SK-N-SH (cell line): Measurements from ENCODE around the gene BIRC6. TPM values are rescaled to one million over a fixed set of nuclear protein-coding genes. Genes with fewer than 3 reads are reported as not detected.

Experiments
- CTCF ChIA-PET: fragments of 300-600, 350-600 bp; formaldehyde crosslinking; extraction: SDS; loops from one replicate; lab custom pipeline; 2021; lab: Yijun Ruan, JAX
- POLR2A ChIA-PET: fragments of 350-600 bp; sonication (Branson Sonifier 250); formaldehyde crosslinking; extraction: SDS; loops from one replicate; lab custom pipeline; 2020; ENCODE audit warnings: antibody characterized with exemption, inconsistent platforms; lab: Yijun Ruan, JAX
- DNase-seq: peaks from one replicate; pipeline ENCODE4 v3.0.0; 2012
- H2AFZ ChIP-seq: fragments of 200-600 bp; sonication (generic); 2 replicates; pipeline ENCODE4 v1.8.1; 2016; ENCODE audit warnings: antibody characterized with exemption, mild to moderate bottlenecking, low read depth
- H3F3A ChIP-seq: fragments of 200-600 bp; sonication (generic); replicated peaks from 2 replicates; pipeline ENCODE3; 2016; ENCODE audit warnings: antibody characterized with exemption, mild to moderate bottlenecking; ENCODE audit not compliant: insufficient read depth
- H3K27ac ChIP-seq, 2 experiments: fragments of 200-500 bp in 1 of 2; fragments of 200-600 bp in 1 of 2; sonication (Bioruptor generic) in 1 of 2; sonication (generic), shearing (Covaris generic) in 1 of 2; 2 replicates each; pipeline versions ENCODE4 v1.5.1 to v1.6.1; 2014 to 2016; ENCODE audit warnings: low read depth in 2 of 2, inconsistent platforms in 1 of 2, low read length in 1 of 2, mild to moderate bottlenecking in 1 of 2, mixed read lengths in 1 of 2
- H3K27me3 ChIP-seq: fragments of 200-600 bp; sonication (generic), shearing (Covaris generic); 2 replicates; pipeline ENCODE4 v1.6.1; 2016; ENCODE audit warnings: mixed run types; ENCODE audit not compliant: insufficient read depth
- H3K36me3 ChIP-seq, 2 experiments: fragments of 200-500 bp in 1 of 2; fragments of 200-600 bp in 1 of 2; sonication (Bioruptor generic) in 1 of 2; sonication (generic) in 1 of 2; replicated peaks in 1 of 2; 2 replicates each; pipeline versions ENCODE3 to v1.5.1; 2014 to 2016; ENCODE audit warnings: low read length in 1 of 2, mild to moderate bottlenecking in 1 of 2; ENCODE audit not compliant: insufficient read depth in 2 of 2, control insufficient read depth in 1 of 2
- H3K4me1 ChIP-seq, 2 experiments: fragments of 200-500 bp in 1 of 2; fragments of 200-600 bp in 1 of 2; sonication (Bioruptor generic) in 1 of 2; sonication (generic), shearing (Covaris generic) in 1 of 2; 2 replicates each; pipeline versions ENCODE4 v1.5.1 to v1.6.1; 2014 to 2016; ENCODE audit warnings: low read depth in 1 of 2, low read length in 1 of 2, mixed run types in 1 of 2; ENCODE audit not compliant: insufficient read depth in 2 of 2, control insufficient read depth in 1 of 2
- H3K4me2 ChIP-seq: fragments of 200-600 bp; sonication (generic), shearing (Covaris generic); 2 replicates; pipeline ENCODE4 v1.6.1; 2017; ENCODE audit warnings: mixed run types
- H3K4me3 ChIP-seq, 2 experiments: fragments of 200-500 bp in 1 of 2; fragments of 200-600 bp in 1 of 2; sonication (Bioruptor generic) in 1 of 2; sonication (generic), shearing (Covaris generic) in 1 of 2; 2 replicates each; pipeline versions ENCODE4 v1.5.1 to v1.8.1; 2014 to 2016; ENCODE audit warnings: low read depth in 2 of 2, inconsistent platforms in 1 of 2, low read length in 1 of 2, mild to moderate bottlenecking in 1 of 2, mixed read lengths in 1 of 2, moderate library complexity in 1 of 2
- H3K79me2 ChIP-seq: fragments of 200-600 bp; sonication (generic); 2 replicates; pipeline ENCODE4 v1.8.1; 2017; ENCODE audit warnings: mild to moderate bottlenecking; ENCODE audit not compliant: insufficient read depth
- H3K9ac ChIP-seq: fragments of 200-600 bp; sonication (generic); 2 replicates; pipeline ENCODE4 v1.6.1; 2017; ENCODE audit warnings: mixed run types
- H3K9me2 ChIP-seq: fragments of 200-600 bp; sonication (generic); 2 replicates; pipeline ENCODE4 v1.6.1; 2017; ENCODE audit warnings: mixed run types
- H3K9me3 ChIP-seq: fragments of 200-600 bp; sonication (generic); 2 replicates; pipeline ENCODE4 v1.6.1; 2017; ENCODE audit warnings: mixed run types, mild to moderate bottlenecking, moderate library complexity
- H4K20me1 ChIP-seq: fragments of 200-600 bp; sonication (generic); 2 replicates; pipeline ENCODE4 v1.6.1; 2017; ENCODE audit warnings: mild to moderate bottlenecking, mixed run types; ENCODE audit not compliant: insufficient read depth
- FOSL2 ChIP-seq: IDR thresholded peaks from 2 replicates; pipeline ENCODE4 v1.4.0; 2012; ENCODE audit warnings: low read depth, mild to moderate bottlenecking, moderate library complexity, borderline replicate concordance
- FOXM1 ChIP-seq: IDR thresholded peaks from 2 replicates; pipeline ENCODE4 v1.4.0; 2012; ENCODE audit warnings: low read depth, mild to moderate bottlenecking
- GABPA ChIP-seq: IDR thresholded peaks from 2 replicates; pipeline ENCODE4 v1.4.0; 2012; ENCODE audit warnings: low read depth, mild to moderate bottlenecking
- JUND ChIP-seq: IDR thresholded peaks from 2 replicates; pipeline ENCODE4 v1.4.0; 2012
- MEF2A ChIP-seq: IDR thresholded peaks from 2 replicates; pipeline ENCODE4 v1.4.0; 2012; ENCODE audit warnings: low read depth, borderline replicate concordance
- RAD21 ChIP-seq: IDR thresholded peaks from 2 replicates; pipeline ENCODE4 v1.6.1; 2012; ENCODE audit warnings: mild to moderate bottlenecking, low read length
- RCOR1 ChIP-seq: fragments of 150-350 bp; IDR thresholded peaks from 2 replicates; pipeline ENCODE4 v1.6.1; 2017; ENCODE audit warnings: antibody characterized with exemption, low read length
- RXRA ChIP-seq: IDR thresholded peaks from 2 replicates; pipeline ENCODE4 v1.4.0; 2012; ENCODE audit warnings: low read depth, mild to moderate bottlenecking, borderline replicate concordance
- SIN3A ChIP-seq: IDR thresholded peaks from 2 replicates; pipeline ENCODE4 v1.6.1; 2012; ENCODE audit warnings: low read depth, mild to moderate bottlenecking, low read length, moderate library complexity, borderline replicate concordance
- SMC3 ChIP-seq: IDR thresholded peaks from 2 replicates; pipeline ENCODE4 v1.6.1; 2012; ENCODE audit warnings: low read depth, low read length, improper control_type of control experiment
- TCF12 ChIP-seq: IDR thresholded peaks from 2 replicates; pipeline ENCODE4 v1.4.0; 2012
- TEAD4 ChIP-seq: IDR thresholded peaks from 2 replicates; pipeline ENCODE4 v1.4.0; 2012; ENCODE audit warnings: mild to moderate bottlenecking, borderline replicate concordance; ENCODE audit not compliant: insufficient read depth
- WGBS: methylation state at CpG from one replicate; pipeline ENCODE4 v1.1.6; 2017; ENCODE audit warnings: low lambda C conversion rate; 5-methylcytosine and 5-hydroxymethylcytosine counted together
- polyA plus RNA-seq, 3 experiments: library from polyadenylated mRNA; depleted of rRNA; stranded (reverse); fragments of >200 nt; gene quantifications; 2 replicates each; pipeline ENCODE4 v1.2.3, GENCODE V29; 2012
- TF ChIP-seq, protein P1 (sequence below): IDR thresholded peaks from 2 replicates; pipeline ENCODE4 v1.4.0; 2012; ENCODE audit warnings: low read depth
- TF ChIP-seq, protein P2 (sequence below): fragments of 150-350 bp; IDR thresholded peaks from 2 replicates; pipeline ENCODE4 v1.6.1; 2017; ENCODE audit warnings: antibody characterized with exemption, low read length, low read depth, borderline replicate concordance
- TF ChIP-seq, protein P3 (sequence below): IDR thresholded peaks from 2 replicates; pipeline ENCODE4; 2012
- TF ChIP-seq, protein P4 (sequence below): IDR thresholded peaks from 2 replicates; pipeline ENCODE4 v1.4.0; 2012; ENCODE audit warnings: low read depth, borderline replicate concordance
- TF ChIP-seq, protein P5 (sequence below): fragments of 150-350 bp; IDR thresholded peaks from 2 replicates; pipeline ENCODE4 v1.6.1; 2016; ENCODE audit warnings: mild to moderate bottlenecking, low read depth, low read length
- TF ChIP-seq, protein P6 (sequence below): IDR thresholded peaks from 2 replicates; pipeline ENCODE4 v1.6.1; 2012; ENCODE audit warnings: mild to moderate bottlenecking, low read depth, low read length, moderate library complexity
- TF ChIP-seq, protein P7 (sequence below): fragments of 200-600 bp; sonication (generic); IDR thresholded peaks from 2 replicates; pipeline ENCODE4 v1.6.1; 2017; ENCODE audit warnings: antibody characterized with exemption, mild to moderate bottlenecking, moderate library complexity

BIRC6 gene
- polyA plus RNA-seq, 1 of the 3 experiments (the other 2 are of a cell fraction) = 28.9 TPM

DNA sequence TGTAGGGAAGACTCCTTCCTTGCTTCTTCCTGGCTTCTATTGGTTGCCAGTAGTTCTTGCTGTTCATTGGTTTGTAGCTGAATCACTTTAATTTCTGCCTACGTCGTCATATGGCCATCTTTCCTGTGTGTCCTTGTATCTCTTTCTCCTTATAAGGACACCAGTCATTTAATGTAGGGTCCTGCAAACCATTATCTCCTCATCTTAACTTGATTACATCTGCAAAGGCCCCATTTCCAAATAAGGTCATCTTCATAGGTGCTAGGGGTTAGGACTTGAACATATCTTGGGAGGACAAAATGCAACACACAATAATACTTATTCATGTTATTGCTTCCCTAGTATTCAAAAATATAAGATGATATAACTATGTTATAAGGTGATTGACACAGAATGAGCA is 175.5 kb downstream of the BIRC6 start:
- H3K4me2 ChIP-seq = no peak overlapping the region
- no peak overlapping the region for H2AFZ ChIP-seq
- H3K9me3 ChIP-seq = no peaks in the 10 kb centered on the region
- no peaks in the 10 kb centered on the region for H3K4me1 ChIP-seq
- no peak overlapping the region for H3K4me3 ChIP-seq
- H4K20me1 ChIP-seq = no peaks in the 10 kb centered on the region
- WGBS = 96% methylated on average over 2 of the region's 2 CpGs
- H3K9me2 ChIP-seq = no peaks in the 10 kb centered on the region
- peaks cover 58 to 60% of the 10 kb centered on the region in 2 experiments for H3K36me3 ChIP-seq
- H3K27ac ChIP-seq = no peak overlapping the region
- no peak overlapping the region for H3K9ac ChIP-seq
- no peak for DNase-seq
- TF ChIP-seq SMC3 (no peak), TEAD4 (no peak), FOSL2 (no peak), GABPA (no peak), RXRA (no peak), FOXM1 (no peak), SIN3A (no peak), JUND (no peak), RCOR1 (no peak), MEF2A (no peak), TCF12 (no peak), RAD21 (no peak)
- TF ChIP-seq, protein P1, sequence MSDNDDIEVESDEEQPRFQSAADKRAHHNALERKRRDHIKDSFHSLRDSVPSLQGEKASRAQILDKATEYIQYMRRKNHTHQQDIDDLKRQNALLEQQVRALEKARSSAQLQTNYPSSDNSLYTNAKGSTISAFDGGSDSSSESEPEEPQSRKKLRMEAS = no peak
- TF ChIP-seq, protein P2, sequence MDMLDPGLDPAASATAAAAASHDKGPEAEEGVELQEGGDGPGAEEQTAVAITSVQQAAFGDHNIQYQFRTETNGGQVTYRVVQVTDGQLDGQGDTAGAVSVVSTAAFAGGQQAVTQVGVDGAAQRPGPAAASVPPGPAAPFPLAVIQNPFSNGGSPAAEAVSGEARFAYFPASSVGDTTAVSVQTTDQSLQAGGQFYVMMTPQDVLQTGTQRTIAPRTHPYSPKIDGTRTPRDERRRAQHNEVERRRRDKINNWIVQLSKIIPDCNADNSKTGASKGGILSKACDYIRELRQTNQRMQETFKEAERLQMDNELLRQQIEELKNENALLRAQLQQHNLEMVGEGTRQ = no peak
- TF ChIP-seq, protein P3, sequence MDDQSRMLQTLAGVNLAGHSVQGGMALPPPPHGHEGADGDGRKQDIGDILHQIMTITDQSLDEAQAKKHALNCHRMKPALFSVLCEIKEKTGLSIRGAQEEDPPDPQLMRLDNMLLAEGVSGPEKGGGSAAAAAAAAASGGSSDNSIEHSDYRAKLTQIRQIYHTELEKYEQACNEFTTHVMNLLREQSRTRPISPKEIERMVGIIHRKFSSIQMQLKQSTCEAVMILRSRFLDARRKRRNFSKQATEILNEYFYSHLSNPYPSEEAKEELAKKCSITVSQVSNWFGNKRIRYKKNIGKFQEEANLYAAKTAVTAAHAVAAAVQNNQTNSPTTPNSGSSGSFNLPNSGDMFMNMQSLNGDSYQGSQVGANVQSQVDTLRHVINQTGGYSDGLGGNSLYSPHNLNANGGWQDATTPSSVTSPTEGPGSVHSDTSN = no peak
- TF ChIP-seq, protein P4, sequence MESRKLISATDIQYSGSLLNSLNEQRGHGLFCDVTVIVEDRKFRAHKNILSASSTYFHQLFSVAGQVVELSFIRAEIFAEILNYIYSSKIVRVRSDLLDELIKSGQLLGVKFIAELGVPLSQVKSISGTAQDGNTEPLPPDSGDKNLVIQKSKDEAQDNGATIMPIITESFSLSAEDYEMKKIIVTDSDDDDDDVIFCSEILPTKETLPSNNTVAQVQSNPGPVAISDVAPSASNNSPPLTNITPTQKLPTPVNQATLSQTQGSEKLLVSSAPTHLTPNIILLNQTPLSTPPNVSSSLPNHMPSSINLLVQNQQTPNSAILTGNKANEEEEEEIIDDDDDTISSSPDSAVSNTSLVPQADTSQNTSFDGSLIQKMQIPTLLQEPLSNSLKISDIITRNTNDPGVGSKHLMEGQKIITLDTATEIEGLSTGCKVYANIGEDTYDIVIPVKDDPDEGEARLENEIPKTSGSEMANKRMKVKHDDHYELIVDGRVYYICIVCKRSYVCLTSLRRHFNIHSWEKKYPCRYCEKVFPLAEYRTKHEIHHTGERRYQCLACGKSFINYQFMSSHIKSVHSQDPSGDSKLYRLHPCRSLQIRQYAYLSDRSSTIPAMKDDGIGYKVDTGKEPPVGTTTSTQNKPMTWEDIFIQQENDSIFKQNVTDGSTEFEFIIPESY = no peak
- TF ChIP-seq, protein P5, sequence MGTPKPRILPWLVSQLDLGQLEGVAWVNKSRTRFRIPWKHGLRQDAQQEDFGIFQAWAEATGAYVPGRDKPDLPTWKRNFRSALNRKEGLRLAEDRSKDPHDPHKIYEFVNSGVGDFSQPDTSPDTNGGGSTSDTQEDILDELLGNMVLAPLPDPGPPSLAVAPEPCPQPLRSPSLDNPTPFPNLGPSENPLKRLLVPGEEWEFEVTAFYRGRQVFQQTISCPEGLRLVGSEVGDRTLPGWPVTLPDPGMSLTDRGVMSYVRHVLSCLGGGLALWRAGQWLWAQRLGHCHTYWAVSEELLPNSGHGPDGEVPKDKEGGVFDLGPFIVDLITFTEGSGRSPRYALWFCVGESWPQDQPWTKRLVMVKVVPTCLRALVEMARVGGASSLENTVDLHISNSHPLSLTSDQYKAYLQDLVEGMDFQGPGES = no peak
- TF ChIP-seq, protein P6, sequence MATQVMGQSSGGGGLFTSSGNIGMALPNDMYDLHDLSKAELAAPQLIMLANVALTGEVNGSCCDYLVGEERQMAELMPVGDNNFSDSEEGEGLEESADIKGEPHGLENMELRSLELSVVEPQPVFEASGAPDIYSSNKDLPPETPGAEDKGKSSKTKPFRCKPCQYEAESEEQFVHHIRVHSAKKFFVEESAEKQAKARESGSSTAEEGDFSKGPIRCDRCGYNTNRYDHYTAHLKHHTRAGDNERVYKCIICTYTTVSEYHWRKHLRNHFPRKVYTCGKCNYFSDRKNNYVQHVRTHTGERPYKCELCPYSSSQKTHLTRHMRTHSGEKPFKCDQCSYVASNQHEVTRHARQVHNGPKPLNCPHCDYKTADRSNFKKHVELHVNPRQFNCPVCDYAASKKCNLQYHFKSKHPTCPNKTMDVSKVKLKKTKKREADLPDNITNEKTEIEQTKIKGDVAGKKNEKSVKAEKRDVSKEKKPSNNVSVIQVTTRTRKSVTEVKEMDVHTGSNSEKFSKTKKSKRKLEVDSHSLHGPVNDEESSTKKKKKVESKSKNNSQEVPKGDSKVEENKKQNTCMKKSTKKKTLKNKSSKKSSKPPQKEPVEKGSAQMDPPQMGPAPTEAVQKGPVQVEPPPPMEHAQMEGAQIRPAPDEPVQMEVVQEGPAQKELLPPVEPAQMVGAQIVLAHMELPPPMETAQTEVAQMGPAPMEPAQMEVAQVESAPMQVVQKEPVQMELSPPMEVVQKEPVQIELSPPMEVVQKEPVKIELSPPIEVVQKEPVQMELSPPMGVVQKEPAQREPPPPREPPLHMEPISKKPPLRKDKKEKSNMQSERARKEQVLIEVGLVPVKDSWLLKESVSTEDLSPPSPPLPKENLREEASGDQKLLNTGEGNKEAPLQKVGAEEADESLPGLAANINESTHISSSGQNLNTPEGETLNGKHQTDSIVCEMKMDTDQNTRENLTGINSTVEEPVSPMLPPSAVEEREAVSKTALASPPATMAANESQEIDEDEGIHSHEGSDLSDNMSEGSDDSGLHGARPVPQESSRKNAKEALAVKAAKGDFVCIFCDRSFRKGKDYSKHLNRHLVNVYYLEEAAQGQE = no peak
- TF ChIP-seq, protein P7, sequence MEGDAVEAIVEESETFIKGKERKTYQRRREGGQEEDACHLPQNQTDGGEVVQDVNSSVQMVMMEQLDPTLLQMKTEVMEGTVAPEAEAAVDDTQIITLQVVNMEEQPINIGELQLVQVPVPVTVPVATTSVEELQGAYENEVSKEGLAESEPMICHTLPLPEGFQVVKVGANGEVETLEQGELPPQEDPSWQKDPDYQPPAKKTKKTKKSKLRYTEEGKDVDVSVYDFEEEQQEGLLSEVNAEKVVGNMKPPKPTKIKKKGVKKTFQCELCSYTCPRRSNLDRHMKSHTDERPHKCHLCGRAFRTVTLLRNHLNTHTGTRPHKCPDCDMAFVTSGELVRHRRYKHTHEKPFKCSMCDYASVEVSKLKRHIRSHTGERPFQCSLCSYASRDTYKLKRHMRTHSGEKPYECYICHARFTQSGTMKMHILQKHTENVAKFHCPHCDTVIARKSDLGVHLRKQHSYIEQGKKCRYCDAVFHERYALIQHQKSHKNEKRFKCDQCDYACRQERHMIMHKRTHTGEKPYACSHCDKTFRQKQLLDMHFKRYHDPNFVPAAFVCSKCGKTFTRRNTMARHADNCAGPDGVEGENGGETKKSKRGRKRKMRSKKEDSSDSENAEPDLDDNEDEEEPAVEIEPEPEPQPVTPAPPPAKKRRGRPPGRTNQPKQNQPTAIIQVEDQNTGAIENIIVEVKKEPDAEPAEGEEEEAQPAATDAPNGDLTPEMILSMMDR = no peak
- TF ChIP-seq, all 33 proteins: peak for 0
- Histone ChIP-seq H3K79me2 (peaks cover 9% of the 10 kb centered on the region; the same call in 1 of the 2 replicates), H3K27me3 (no peaks in the 10 kb centered on the region), H3F3A (no peaks in the 10 kb centered on the region)
- ChIA-PET CTCF (no interaction called here), POLR2A (no interaction called here)
